Mesodermal cell (in vitro differentiated cells): Measurements from ENCODE around the gene ADCY9.

Experiments
- H3K27ac ChIP-seq: 2 replicates; pipeline ENCODE4 v1.7.0; 2013; ENCODE audit warnings: mild to moderate bottlenecking, low read depth, low read length, moderate library complexity; ENCODE audit not compliant: severe bottlenecking
- H3K36me3 ChIP-seq: 2 replicates; pipeline ENCODE4 v1.7.1; 2013; ENCODE audit warnings: mild to moderate bottlenecking, low read length, moderate library complexity; ENCODE audit not compliant: control insufficient read depth, insufficient read depth
- H3K4me1 ChIP-seq: one replicate; pipeline ENCODE4 v1.7.1; 2013; ENCODE audit warnings: mild to moderate bottlenecking, low read length; ENCODE audit not compliant: insufficient read depth, control insufficient read depth, poor library complexity, severe bottlenecking
- H3K4me3 ChIP-seq: 2 replicates; pipeline ENCODE4 v1.7.0; 2013; ENCODE audit warnings: low read length, control low read depth, mild to moderate bottlenecking; ENCODE audit not compliant: insufficient read depth, poor library complexity, severe bottlenecking; ENCODE audit errors: extremely low read depth
- H3K9me3 ChIP-seq: 2 replicates; pipeline ENCODE4 v1.7.1; 2013; ENCODE audit warnings: mild to moderate bottlenecking, low read length, moderate library complexity; ENCODE audit not compliant: control insufficient read depth
- WGBS, 2 experiments: methylation state at CpG; one replicate each; pipeline ENCODE4 v1.1.5; 2013; ENCODE audit warnings: missing lambda C conversion rate in 2 of 2; ENCODE audit not compliant: insufficient coverage in 2 of 2; 5-methylcytosine and 5-hydroxymethylcytosine counted together

ADCY9 gene

GRCh38 chr16:4120176-4120575, 3.9 kb upstream of the ADCY9 start:
- no peaks in the 10 kb centered on the region for H3K36me3 ChIP-seq
- H3K4me3 ChIP-seq: no peak overlapping the region
- H3K27ac ChIP-seq: no peak overlapping the region
- 91 to 92% methylated on average over 4 of the region's 4 CpGs for WGBS, 2 experiments
- H3K9me3 ChIP-seq: no peaks in the 10 kb centered on the region
- H3K4me1 ChIP-seq: no peaks in the 10 kb centered on the region

- Histone ChIP-seq H3K36me3 (peaks cover 5% of the 10 kb centered on the region), H3K4me1 (peaks cover 17% of the 10 kb centered on the region), H3K9me3 (no peaks in the 10 kb centered on the region), H3K4me3 (peak overlapping the region; percentile 35), H3K27ac (no peak overlapping the region)
- 89 to 93% methylated on average over 8 to 12 of the region's 12 CpGs for WGBS, 2 experiments
Observed at GRCh38 chr16:4117250-4117578, 972 bp upstream of the ADCY9 start.

- Histone ChIP-seq H3K9me3 (no peaks in the 10 kb centered on the region), H3K4me3 (peak overlapping the region; percentile 61), H3K4me1 (peaks cover 28% of the 10 kb centered on the region), H3K36me3 (peaks cover 5% of the 10 kb centered on the region), H3K27ac (no peak overlapping the region)
- 0 to 1% methylated on average over 26 to 47 of the region's 71 CpGs for WGBS, 2 experiments
Observed at GRCh38 chr16:4115949-4116318, 308 bp downstream of the ADCY9 start.

- WGBS, 2 experiments: 11 to 12% methylated on average over 65 to 73 of the region's 75 CpGs
- Histone ChIP-seq H3K9me3 (no peaks in the 10 kb centered on the region), H3K36me3 (peaks cover 11% of the 10 kb centered on the region), H3K4me1 (peaks cover 33% of the 10 kb centered on the region), H3K4me3 (peak overlapping the region; percentile 61), H3K27ac (no peak overlapping the region)
Observed at GRCh38 chr16:4115209-4115948, 863 bp downstream of the ADCY9 start.

- WGBS, 2 experiments: 91 to 93% methylated on average over 44 to 45 of the region's 47 CpGs
Observed at GRCh38 chr16:4114257-4115208, 1.7 kb downstream of the ADCY9 start.

GRCh38 chr16:4113358-4114256, 2.6 kb downstream of the ADCY9 start:
- Histone ChIP-seq H3K9me3 (no peaks in the 10 kb centered on the region), H3K4me1 (peaks cover 49% of the 10 kb centered on the region), H3K36me3 (peaks cover 11% of the 10 kb centered on the region), H3K27ac (no peak overlapping the region), H3K4me3 (peak overlapping the region; percentile 61)
- WGBS, 2 experiments: 95% methylated on average over 32 to 33 of the region's 34 CpGs

More at GRCh38 chr16:4114257-4115208, 1.7 kb downstream of the ADCY9 start:
- H3K4me3 ChIP-seq: peak overlapping the region; percentile 61
- peaks cover 11% of the 10 kb centered on the region for H3K36me3 ChIP-seq
- peaks cover 40% of the 10 kb centered on the region for H3K4me1 ChIP-seq
- H3K9me3 ChIP-seq: no peaks in the 10 kb centered on the region
- H3K27ac ChIP-seq: no peak overlapping the region

- Histone ChIP-seq H3K27ac (peak overlapping the region; percentile 10), H3K9me3 (no peaks in the 10 kb centered on the region), H3K36me3 (peaks cover 15% of the 10 kb centered on the region), H3K4me1 (peaks cover 58% of the 10 kb centered on the region), H3K4me3 (peak overlapping the region; percentile 61)
- WGBS, 2 experiments: 86 to 88% methylated on average over 11 to 13 of the region's 16 CpGs
Observed at GRCh38 chr16:4111748-4112696, 4.2 kb downstream of the ADCY9 start.

GRCh38 chr16:4110680-4111079, 5.6 kb downstream of the ADCY9 start:
- no peak overlapping the region for H3K27ac ChIP-seq
- H3K9me3 ChIP-seq: no peaks in the 10 kb centered on the region
- 87 to 93% methylated on average over 12 to 13 of the region's 14 CpGs for WGBS, 2 experiments
- H3K4me1 ChIP-seq: peaks cover 58% of the 10 kb centered on the region
- H3K4me3 ChIP-seq: no peak overlapping the region
- H3K36me3 ChIP-seq: peaks cover 21% of the 10 kb centered on the region

DNA sequence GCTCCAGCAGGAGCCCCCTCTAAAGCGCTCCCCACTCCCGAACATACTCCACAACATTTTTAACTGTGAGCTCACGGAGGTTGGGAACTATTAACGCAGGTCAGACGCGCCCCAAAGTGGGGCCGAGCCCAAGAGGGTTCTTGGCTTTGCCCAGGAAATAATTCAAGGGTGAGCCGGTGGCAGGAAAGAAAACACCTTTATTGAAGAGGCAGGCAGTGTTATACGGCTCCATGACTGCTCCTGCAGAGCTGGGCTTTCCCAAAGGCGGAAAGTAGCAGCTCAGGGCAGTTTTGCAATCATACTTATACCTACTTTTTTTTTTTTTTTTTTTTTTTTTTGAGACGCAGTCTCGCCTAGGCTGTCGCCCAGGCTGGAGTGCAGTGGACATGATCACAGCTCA, 6.2 kb downstream of the ADCY9 start:
- peak overlapping the region; percentile 82 for H3K27ac ChIP-seq
- WGBS, 2 experiments: 90 to 96% methylated on average over 5 to 10 of the region's 13 CpGs
- H3K36me3 ChIP-seq: peaks cover 26% of the 10 kb centered on the region
- H3K4me1 ChIP-seq: peaks cover 58% of the 10 kb centered on the region
- H3K4me3 ChIP-seq: no peak overlapping the region
- no peaks in the 10 kb centered on the region for H3K9me3 ChIP-seq
